Trophoblast cell (in vitro differentiated cells and primary cell): ENCODE results near the gene GPATCH1.

ENCODE experiments used
- DNase-seq, 2 donors: peaks; one replicate each; pipeline ENCODE4 v3.0.0-alpha.2; 2016
- H2AFZ ChIP-seq: 2 replicates; pipeline ENCODE4 v1.6.1; 2013; ENCODE audit warnings: low read length, moderate library complexity, mild to moderate bottlenecking; ENCODE audit not compliant: insufficient read depth, poor library complexity
- H2AK5ac ChIP-seq: 2 replicates; pipeline ENCODE4 v1.6.1; 2013; ENCODE audit warnings: mild to moderate bottlenecking, low read length
- H2BK120ac ChIP-seq: 2 replicates; pipeline ENCODE4 v1.6.1; 2013; ENCODE audit warnings: low read length, mild to moderate bottlenecking, moderate library complexity; ENCODE audit not compliant: insufficient read depth, poor library complexity
- H2BK12ac ChIP-seq: 2 replicates; pipeline ENCODE4 v1.6.1; 2013; ENCODE audit warnings: mild to moderate bottlenecking, low read length, moderate library complexity
- H2BK5ac ChIP-seq: 2 replicates; pipeline ENCODE4 v1.6.1; 2013; ENCODE audit warnings: low read length, low read depth, moderate library complexity, mild to moderate bottlenecking; ENCODE audit not compliant: poor library complexity
- H3K14ac ChIP-seq: 2 replicates; pipeline ENCODE4 v1.6.1; 2013; ENCODE audit warnings: mild to moderate bottlenecking, low read length
- H3K18ac ChIP-seq: 2 replicates; pipeline ENCODE4 v1.6.1; 2013; ENCODE audit warnings: mild to moderate bottlenecking, low read length
- H3K23ac ChIP-seq: 2 replicates; pipeline ENCODE4 v1.6.1; 2013; ENCODE audit warnings: low read length
- H3K27ac ChIP-seq: 2 replicates; pipeline ENCODE4 v1.5.1; 2013; ENCODE audit warnings: low read depth, mild to moderate bottlenecking, inconsistent platforms, low read length, moderate library complexity
- H3K27me3 ChIP-seq: 2 replicates; pipeline ENCODE4 v1.6.1; 2013; ENCODE audit warnings: inconsistent platforms, mild to moderate bottlenecking, low read length, moderate library complexity; ENCODE audit not compliant: insufficient read depth
- H3K36me3 ChIP-seq, 2 experiments: 1 replicate in 1 of 2; 2 replicates in 1 of 2; pipeline ENCODE4 v1.6.1; 2013; ENCODE audit warnings: low read length in 2 of 2, mild to moderate bottlenecking in 2 of 2, moderate library complexity in 1 of 2; ENCODE audit not compliant: insufficient read depth in 2 of 2, control insufficient read depth in 1 of 2
- H3K4ac ChIP-seq: 2 replicates; pipeline ENCODE4 v1.6.1; 2013; ENCODE audit warnings: low read depth, mild to moderate bottlenecking, low read length, moderate library complexity
- H3K4me1 ChIP-seq, 2 experiments: 1 replicate in 1 of 2; 2 replicates in 1 of 2; pipeline ENCODE4 v1.6.1; 2013; ENCODE audit warnings: low read length in 2 of 2, mild to moderate bottlenecking in 2 of 2, moderate library complexity in 1 of 2; ENCODE audit not compliant: insufficient read depth in 2 of 2, control insufficient read depth in 1 of 2
- H3K4me2 ChIP-seq: 2 replicates; pipeline ENCODE4 v1.6.1; 2013; ENCODE audit warnings: inconsistent platforms, mild to moderate bottlenecking, low read length, moderate library complexity
- H3K4me3 ChIP-seq: 2 replicates; pipeline ENCODE4 v1.5.1; 2013; ENCODE audit warnings: mild to moderate bottlenecking, low read depth, low read length, inconsistent platforms
- H3K79me1 ChIP-seq: one replicate; pipeline ENCODE4 v1.6.1; 2013; ENCODE audit warnings: low read length
- H3K79me2 ChIP-seq: 2 replicates; pipeline ENCODE4 v1.6.1; 2013; ENCODE audit warnings: low read length, mild to moderate bottlenecking; ENCODE audit not compliant: control insufficient read depth, insufficient read depth, poor library complexity
- H3K9ac ChIP-seq: 2 replicates; pipeline ENCODE4 v1.6.1; 2013; ENCODE audit warnings: mild to moderate bottlenecking, low read length
- H3K9me3 ChIP-seq: 2 replicates; pipeline ENCODE4 v1.6.1; 2013; ENCODE audit warnings: low read depth, mild to moderate bottlenecking, control low read depth, inconsistent platforms, low read length; ENCODE audit not compliant: insufficient read depth
- H4K12ac ChIP-seq: 2 replicates; pipeline ENCODE4 v1.6.1; 2013; ENCODE audit warnings: low read depth, mild to moderate bottlenecking, low read length, moderate library complexity
- H4K8ac ChIP-seq: 2 replicates; pipeline ENCODE4 v1.6.1; 2013; ENCODE audit warnings: low read depth, mild to moderate bottlenecking, low read length, moderate library complexity
- H4K91ac ChIP-seq: one replicate; pipeline ENCODE4 v1.6.1; 2013; ENCODE audit warnings: low read depth, mild to moderate bottlenecking, low read length, moderate library complexity
- WGBS: extraction: QIAGEN DNeasy Blood & Tissue Kit; methylation state at CpG from one replicate; pipeline ENCODE4 v1.1.7; 2013; ENCODE audit warnings: missing lambda C conversion rate; ENCODE audit not compliant: insufficient read length, insufficient coverage; ENCODE audit errors: extremely low coverage; 5-methylcytosine and 5-hydroxymethylcytosine counted together

Gene GPATCH1

DNA sequence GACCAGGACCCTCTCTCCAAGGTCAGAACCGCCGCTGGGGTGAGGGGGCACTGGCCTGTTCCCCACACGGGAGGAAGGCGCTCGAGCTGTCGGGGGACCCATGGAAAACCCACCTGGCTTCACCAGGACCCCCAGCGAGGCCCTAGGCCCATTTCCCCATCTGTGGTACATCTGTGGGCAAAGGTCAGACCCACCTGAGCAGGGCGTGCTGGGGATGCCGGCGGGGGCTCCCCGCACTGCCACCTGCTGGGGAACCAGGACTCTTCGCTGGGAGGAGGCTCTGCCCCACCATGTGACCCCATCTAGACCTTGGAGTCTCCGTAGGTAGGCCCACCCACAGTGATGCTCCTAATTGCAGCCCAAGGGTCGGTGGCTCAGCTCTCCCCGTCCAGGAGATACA is 51.4 kb downstream of the GPATCH1 start:
- no peak overlapping the region for H3K23ac ChIP-seq
- H3K36me3 ChIP-seq = peaks cover 16 to 19% of the 10 kb centered on the region in 2 experiments
- no peak overlapping the region for H3K27ac ChIP-seq
- WGBS = no CpG with 5 or more reads among the region's 15 CpGs
- no peak overlapping the region for H4K12ac ChIP-seq
- H3K4ac ChIP-seq = no peak overlapping the region
- H2AFZ ChIP-seq = no peak overlapping the region
- no peak overlapping the region for H3K4me2 ChIP-seq
- DNase-seq = no peak
- H2AK5ac ChIP-seq = no peak overlapping the region
- H3K14ac ChIP-seq = no peak overlapping the region
- H2BK120ac ChIP-seq = no peak overlapping the region
- H2BK12ac ChIP-seq = no peak overlapping the region
- H3K9me3 ChIP-seq = no peaks in the 10 kb centered on the region
- H3K27me3 ChIP-seq = no peaks in the 10 kb centered on the region
- no peak overlapping the region for H3K9ac ChIP-seq
- no peaks in the 10 kb centered on the region for H3K79me1 ChIP-seq
- no peak overlapping the region for H3K4me3 ChIP-seq
- H3K79me2 ChIP-seq = no peaks in the 10 kb centered on the region
- H2BK5ac ChIP-seq = no peak overlapping the region
- no peak overlapping the region for H4K8ac ChIP-seq
- no peak overlapping the region for H3K18ac ChIP-seq
- H3K4me1 ChIP-seq = no peaks in the 10 kb centered on the region
- H4K91ac ChIP-seq = no peak overlapping the region

- H3K4ac ChIP-seq = no peak overlapping the region
- H3K18ac ChIP-seq = no peak overlapping the region
- no peak overlapping the region for H4K12ac ChIP-seq
- H4K8ac ChIP-seq = no peak overlapping the region
- no peaks in the 10 kb centered on the region for H3K79me1 ChIP-seq
- H3K4me1 ChIP-seq = no peaks in the 10 kb centered on the region
- H4K91ac ChIP-seq = no peak overlapping the region
- no peak overlapping the region for H2BK12ac ChIP-seq
- no peak overlapping the region for H3K27ac ChIP-seq
- H3K4me2 ChIP-seq = no peak overlapping the region
- no peak overlapping the region for H3K4me3 ChIP-seq
- peaks cover 11 to 13% of the 10 kb centered on the region in 2 experiments for H3K36me3 ChIP-seq
- H3K9ac ChIP-seq = no peak overlapping the region
- no peak overlapping the region for H2BK5ac ChIP-seq
- H3K23ac ChIP-seq = no peak overlapping the region
- DNase-seq = no peak
- H3K27me3 ChIP-seq = no peaks in the 10 kb centered on the region
- H2AFZ ChIP-seq = no peak overlapping the region
- no peak overlapping the region for H2AK5ac ChIP-seq
- H2BK120ac ChIP-seq = no peak overlapping the region
- no peak overlapping the region for H3K14ac ChIP-seq
- H3K79me2 ChIP-seq = no peaks in the 10 kb centered on the region
- H3K9me3 ChIP-seq = no peaks in the 10 kb centered on the region
- WGBS = no CpG with 5 or more reads among the region's 13 CpGs
Observed at GRCh38 chr19:33133438-33134031, 52.6 kb downstream of the GPATCH1 start.

- Histone ChIP-seq H2BK12ac (no peak overlapping the region), H3K79me1 (no peaks in the 10 kb centered on the region)
Observed at GRCh38 chr19:33134571-33135041, 53.6 kb downstream of the GPATCH1 start.

DNA sequence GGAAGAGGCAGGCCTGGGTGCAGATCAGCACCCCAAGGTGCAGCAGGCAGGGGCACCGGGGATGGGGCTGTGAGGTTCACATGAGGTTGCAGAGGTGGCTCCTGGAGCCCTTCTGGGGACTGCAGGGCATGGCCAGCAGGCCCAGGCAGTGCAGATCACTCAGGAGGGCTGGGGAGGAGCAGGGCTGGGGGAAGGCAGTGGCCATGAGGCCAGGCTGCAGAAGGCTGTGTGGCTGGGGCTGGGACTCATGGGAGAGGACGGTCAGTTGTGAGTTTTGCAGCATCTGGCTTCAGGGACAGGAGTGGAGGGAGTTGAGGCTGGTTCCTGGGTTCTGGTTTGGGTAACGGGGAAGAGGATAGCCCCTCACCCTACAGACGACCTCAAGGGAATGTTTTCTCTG is 58.2 kb downstream of the GPATCH1 start:
- H2AFZ ChIP-seq = no peak overlapping the region
- no peaks in the 10 kb centered on the region for H3K79me2 ChIP-seq
- DNase-seq = no peak
- H3K9me3 ChIP-seq = no peaks in the 10 kb centered on the region
- H3K18ac ChIP-seq = no peak overlapping the region
- H3K14ac ChIP-seq = no peak overlapping the region
- WGBS = no CpG with 5 or more reads among the region's 4 CpGs
- no peak overlapping the region for H3K9ac ChIP-seq
- no peaks in the 10 kb centered on the region for H3K27me3 ChIP-seq
- H3K4me1 ChIP-seq = peaks cover 0 to 2% of the 10 kb centered on the region in 2 experiments
- H2BK120ac ChIP-seq = no peak overlapping the region
- no peaks in the 10 kb centered on the region for H3K79me1 ChIP-seq
- H2BK5ac ChIP-seq = no peak overlapping the region
- H3K23ac ChIP-seq = no peak overlapping the region
- no peaks in the 10 kb centered on the region for H3K36me3 ChIP-seq
- H3K4me2 ChIP-seq = no peak overlapping the region
- no peak overlapping the region for H4K8ac ChIP-seq
- no peak overlapping the region for H4K91ac ChIP-seq
- no peak overlapping the region for H3K27ac ChIP-seq
- H2AK5ac ChIP-seq = no peak overlapping the region
- no peak overlapping the region for H3K4me3 ChIP-seq
- no peak overlapping the region for H3K4ac ChIP-seq
- H2BK12ac ChIP-seq = no peak overlapping the region
- H4K12ac ChIP-seq = no peak overlapping the region

More at GRCh38 chr19:33134571-33135041, 53.6 kb downstream of the GPATCH1 start:
- H4K91ac ChIP-seq = no peak overlapping the region
- no peak overlapping the region for H2AFZ ChIP-seq
- H3K36me3 ChIP-seq = peaks cover 8 to 9% of the 10 kb centered on the region in 2 experiments
- H4K8ac ChIP-seq = no peak overlapping the region
- H3K4me2 ChIP-seq = no peak overlapping the region
- H3K27ac ChIP-seq = no peak overlapping the region
- H4K12ac ChIP-seq = no peak overlapping the region
- no peak overlapping the region for H3K4me3 ChIP-seq
- H2AK5ac ChIP-seq = no peak overlapping the region
- H3K4ac ChIP-seq = no peak overlapping the region
- no peak overlapping the region for H3K14ac ChIP-seq
- H3K4me1 ChIP-seq = peaks cover 0 to under 1% of the 10 kb centered on the region in 2 experiments
- DNase-seq = no peak
- H3K18ac ChIP-seq = no peak overlapping the region
- H2BK120ac ChIP-seq = no peak overlapping the region
- WGBS = no CpG with 5 or more reads among the region's 38 CpGs
- no peaks in the 10 kb centered on the region for H3K9me3 ChIP-seq
- H2BK5ac ChIP-seq = no peak overlapping the region
- H3K27me3 ChIP-seq = no peaks in the 10 kb centered on the region
- no peak overlapping the region for H3K9ac ChIP-seq
- H3K23ac ChIP-seq = no peak overlapping the region
- no peaks in the 10 kb centered on the region for H3K79me2 ChIP-seq
